ENCODE measurements around the gene C1orf210.

The C1orf210 gene

DNA sequence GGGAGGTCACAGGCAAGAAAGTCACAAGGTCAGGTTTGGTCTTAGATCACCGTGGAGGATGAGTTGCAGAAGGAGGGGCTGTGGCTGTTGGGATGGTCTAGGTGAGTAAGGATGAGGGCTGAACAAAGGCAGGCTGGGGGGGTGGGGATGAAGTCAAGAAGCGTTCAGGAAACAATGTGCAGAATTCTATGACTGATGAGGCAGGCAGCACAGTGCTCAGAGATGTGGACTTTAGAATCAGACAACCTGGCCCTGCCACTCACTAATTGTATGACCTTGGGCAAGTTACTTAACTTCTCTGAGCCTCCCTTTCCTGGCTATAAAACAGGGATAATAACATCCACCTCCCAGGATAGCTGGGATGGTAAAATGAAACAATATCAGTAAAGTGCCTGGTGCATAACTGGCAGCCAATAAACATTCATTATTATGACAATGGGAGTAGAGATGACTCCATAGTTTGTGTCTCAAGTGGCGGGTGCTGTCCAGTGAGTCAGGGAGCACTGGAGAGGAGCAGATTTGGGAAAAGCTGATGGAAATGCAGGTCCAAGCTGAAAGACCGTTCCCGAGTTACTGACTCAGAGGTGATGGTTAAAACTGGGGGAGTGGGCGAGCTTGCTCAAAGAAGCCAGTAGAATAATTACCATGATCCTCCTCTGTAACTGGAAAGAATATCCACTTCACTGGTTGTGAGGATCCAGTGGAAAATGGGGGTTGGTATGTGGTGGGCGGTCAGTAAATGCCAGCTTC, 17.5 kb upstream of the C1orf210 start:
- TF ChIP-seq, protein P1, sequence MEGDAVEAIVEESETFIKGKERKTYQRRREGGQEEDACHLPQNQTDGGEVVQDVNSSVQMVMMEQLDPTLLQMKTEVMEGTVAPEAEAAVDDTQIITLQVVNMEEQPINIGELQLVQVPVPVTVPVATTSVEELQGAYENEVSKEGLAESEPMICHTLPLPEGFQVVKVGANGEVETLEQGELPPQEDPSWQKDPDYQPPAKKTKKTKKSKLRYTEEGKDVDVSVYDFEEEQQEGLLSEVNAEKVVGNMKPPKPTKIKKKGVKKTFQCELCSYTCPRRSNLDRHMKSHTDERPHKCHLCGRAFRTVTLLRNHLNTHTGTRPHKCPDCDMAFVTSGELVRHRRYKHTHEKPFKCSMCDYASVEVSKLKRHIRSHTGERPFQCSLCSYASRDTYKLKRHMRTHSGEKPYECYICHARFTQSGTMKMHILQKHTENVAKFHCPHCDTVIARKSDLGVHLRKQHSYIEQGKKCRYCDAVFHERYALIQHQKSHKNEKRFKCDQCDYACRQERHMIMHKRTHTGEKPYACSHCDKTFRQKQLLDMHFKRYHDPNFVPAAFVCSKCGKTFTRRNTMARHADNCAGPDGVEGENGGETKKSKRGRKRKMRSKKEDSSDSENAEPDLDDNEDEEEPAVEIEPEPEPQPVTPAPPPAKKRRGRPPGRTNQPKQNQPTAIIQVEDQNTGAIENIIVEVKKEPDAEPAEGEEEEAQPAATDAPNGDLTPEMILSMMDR (conservative IDR thresholded peaks at IDR 0.05; ENCODE audit: control insufficient read depth, insufficient read depth, low read depth, low read length): no peak
- H3K4me3 ChIP-seq (ENCODE audit: control insufficient read depth, low read depth, low read length): no peak overlapping the region
- DNase-seq (ENCODE audit: low read depth): peak; percentile 18

DNA sequence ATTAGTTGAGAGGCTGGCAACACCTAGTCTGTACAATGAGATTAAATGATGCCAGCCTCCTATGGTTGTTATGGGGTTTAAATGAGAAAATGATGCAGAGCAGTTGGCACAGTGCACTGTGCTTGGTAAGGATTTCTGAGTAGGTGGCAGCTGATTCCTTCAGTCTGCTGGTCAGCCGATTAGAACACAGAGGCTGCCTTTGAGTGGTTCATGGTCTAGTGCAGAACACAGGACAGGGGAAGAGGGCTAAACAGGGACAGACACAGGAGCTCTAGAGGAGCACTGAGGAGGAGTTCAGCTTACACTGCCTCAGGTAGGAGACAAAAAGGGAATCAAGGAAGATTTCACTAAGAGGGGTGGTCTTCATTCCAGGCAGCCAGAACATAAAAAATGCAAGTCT, 16.8 kb upstream of the C1orf210 start:
- DNase-seq (ENCODE audit: low read depth): no peak
- TF ChIP-seq, protein P1 (conservative IDR thresholded peaks at IDR 0.05; ENCODE audit: control insufficient read depth, insufficient read depth, low read depth, low read length): no peak
- no peak overlapping the region for H3K4me3 ChIP-seq (ENCODE audit: control insufficient read depth, low read depth, low read length)

DNA sequence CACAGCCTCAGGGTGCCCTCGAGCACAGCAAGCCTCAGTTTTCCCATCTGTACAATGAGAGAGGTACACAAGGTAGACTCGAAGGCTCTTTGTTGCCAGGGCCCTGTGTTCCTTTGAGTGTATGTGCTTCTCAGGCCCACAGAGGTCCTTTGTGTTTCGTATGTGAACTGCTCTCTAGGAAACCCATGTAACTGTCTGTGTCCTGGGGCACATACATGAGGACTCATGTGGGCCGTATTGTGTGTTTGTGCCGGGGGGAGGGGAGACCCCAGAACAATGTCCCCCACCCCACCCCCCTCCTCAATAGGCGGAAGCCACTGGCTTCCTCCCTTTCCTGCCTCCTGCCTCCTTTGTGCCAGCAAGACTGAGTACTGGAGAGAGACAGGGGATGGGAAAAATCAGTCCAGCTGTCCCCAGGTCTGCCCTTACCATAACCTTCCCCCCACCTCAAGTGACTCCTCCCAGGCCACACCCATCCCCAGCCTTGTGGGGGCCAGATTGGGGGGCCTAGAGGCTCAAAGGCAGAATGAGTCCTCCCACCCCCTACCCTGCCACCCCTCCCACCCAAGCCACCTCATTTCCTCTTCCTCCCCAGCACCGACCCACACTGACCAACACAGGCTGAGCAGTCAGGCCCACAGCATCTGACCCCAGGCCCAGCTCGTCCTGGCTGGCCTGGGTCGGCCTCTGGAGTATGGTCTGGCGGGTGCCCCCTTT, 15.2 kb upstream of the C1orf210 start, which contains the start of gene TIE1:
Gene TIE1 (plus strand): TSS at position 605 of the 717 bp plus-strand sequence. CDS start 90 bp downstream, at position 695.
- TF ChIP-seq, protein P1 (conservative IDR thresholded peaks at IDR 0.05; ENCODE audit: control insufficient read depth, insufficient read depth, low read depth, low read length): no peak
- H3K4me3 ChIP-seq (ENCODE audit: control insufficient read depth, low read depth, low read length): no peak within 1 kb of the TSS

DNA sequence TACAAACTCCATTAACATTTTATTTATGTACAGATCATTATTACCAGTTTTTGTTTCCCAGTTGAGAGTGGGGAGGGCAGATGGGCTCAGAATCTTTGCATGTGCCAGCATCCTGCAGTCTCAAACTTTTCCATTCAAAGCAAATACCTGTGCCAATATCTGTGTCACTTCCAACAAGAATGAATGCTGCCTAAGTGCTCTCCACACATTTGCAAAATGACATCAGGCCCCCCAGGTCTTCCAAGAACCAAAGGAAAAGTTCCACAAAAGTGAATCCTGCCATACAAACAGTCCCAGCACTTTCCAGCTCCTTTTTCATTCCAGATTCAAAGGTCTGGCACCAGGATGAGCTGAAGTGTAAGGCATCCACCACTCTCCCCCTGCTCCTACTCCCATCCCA, 13.7 kb upstream of the C1orf210 start:
- DNase-seq (ENCODE audit: low read depth): no peak
- no peak overlapping the region for H3K4me3 ChIP-seq (ENCODE audit: control insufficient read depth, low read depth, low read length)
- TF ChIP-seq, protein P1 (conservative IDR thresholded peaks at IDR 0.05; ENCODE audit: control insufficient read depth, insufficient read depth, low read depth, low read length): no peak

More for the DNA sequence above, 15.2 kb upstream of the C1orf210 start, which contains the start of gene TIE1:
- no peak for DNase-seq (ENCODE audit: low read depth)

DNA sequence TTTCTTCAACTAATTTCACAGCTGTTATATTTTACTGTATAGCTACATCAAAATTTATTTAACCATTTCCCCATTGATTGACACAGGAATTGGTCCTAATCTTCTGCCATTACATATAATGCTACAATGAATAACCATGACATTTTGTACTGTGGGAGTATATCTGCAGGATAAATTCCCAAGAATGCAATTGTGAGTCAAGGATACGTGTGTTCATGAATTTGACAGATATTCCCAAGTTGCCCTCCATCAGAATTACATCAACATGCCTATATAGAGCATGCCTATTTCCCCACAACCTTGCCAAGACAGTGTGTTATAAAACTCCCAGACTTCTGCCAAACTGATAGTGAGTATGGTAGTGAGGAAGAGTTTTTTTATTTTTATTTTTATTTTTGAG, 12.7 kb upstream of the C1orf210 start:
- H3K4me3 ChIP-seq (ENCODE audit: control insufficient read depth, low read depth, low read length): no peak overlapping the region
- TF ChIP-seq, protein P1 (conservative IDR thresholded peaks at IDR 0.05; ENCODE audit: control insufficient read depth, insufficient read depth, low read depth, low read length): no peak
- DNase-seq (ENCODE audit: low read depth): no peak

DNA sequence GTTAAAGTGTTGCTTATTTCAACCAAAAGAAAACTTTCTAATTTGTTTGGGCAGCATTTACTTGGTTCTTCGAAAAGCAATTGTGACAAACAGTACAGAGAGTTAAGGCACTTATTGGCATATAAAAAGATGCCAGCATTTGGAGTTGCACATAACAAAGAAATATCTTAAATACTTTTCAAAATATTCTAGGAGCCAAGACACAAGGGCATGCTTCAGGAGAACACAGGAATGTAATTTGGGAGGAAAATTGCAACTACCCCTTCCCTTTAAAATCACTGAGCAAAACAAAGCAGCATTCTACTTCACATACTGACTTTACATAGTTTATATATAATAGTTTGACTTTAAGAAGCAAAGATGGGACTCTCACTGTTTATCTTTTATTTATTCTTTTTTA, 10.8 kb upstream of the C1orf210 start:
- DNase-seq (ENCODE audit: low read depth): no peak
- no peak overlapping the region for H3K4me3 ChIP-seq (ENCODE audit: control insufficient read depth, low read depth, low read length)
- TF ChIP-seq, protein P1 (conservative IDR thresholded peaks at IDR 0.05; ENCODE audit: control insufficient read depth, insufficient read depth, low read depth, low read length): no peak
